Left lobe of liver (tissue), 2 donors: ENCODE results near the gene PDSS1. TPM values are rescaled to one million over a fixed set of nuclear protein-coding genes. Genes with fewer than 3 reads are reported as not detected.

ENCODE experiments used
- ATAC-seq: fragments of 200-7000 bp; cut with Tn5 transposase; one replicate; pipeline ENCODE4 v1.9.1; 2020; ENCODE audit warnings: mild to moderate bottlenecking, moderate library complexity
- DNase-seq: peaks from one replicate; pipeline ENCODE4 v3.0.0-alpha.2; 2020; ENCODE audit warnings: low spot score
- total RNA-seq: library from RNA; stranded (reverse); gene quantifications from one replicate; pipeline ENCODE4 v1.2.1, GENCODE V29; 2021
- donor health status: DM: no; HTN: no; CAD: no; lungs with moderate emphysema.
- donor health status: DM: no; HTN: yes; CAD: no.

The PDSS1 gene
- total RNA-seq, 1 donor from 2014 or later = 4.3 TPM

DNA sequence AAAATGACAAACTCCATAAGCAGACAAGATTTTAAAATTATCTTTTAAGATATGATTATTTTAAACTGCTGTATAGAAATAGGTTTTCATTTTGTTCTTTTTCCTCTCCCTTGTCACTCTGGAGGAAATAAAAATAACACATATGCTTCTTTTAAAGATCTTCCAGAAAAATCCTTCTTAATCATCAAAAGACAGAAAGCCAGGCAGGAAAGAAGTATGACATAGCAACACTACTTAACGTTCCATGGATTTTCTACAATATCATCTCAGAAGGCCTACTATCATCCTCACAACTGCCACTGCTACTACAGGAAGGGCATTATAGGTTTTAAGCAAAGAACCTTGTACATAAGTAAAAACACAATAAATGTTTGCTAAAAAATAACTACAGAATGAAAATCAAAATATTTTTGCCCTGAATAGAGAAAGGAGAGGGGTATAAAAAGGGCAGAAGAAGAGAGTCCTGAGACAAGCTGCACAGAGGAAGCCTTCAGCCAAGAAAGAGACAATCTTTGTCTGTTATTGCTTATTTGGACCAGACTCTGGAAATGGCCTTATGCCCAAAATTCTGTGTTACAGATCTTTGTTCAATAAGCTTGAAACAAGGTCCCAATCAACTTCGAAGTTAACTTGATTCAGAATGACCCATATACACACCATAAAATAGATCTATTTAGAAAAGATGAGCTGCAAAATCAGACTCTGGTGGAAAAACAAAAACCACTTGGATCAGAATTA lies 95.4 kb downstream of the PDSS1 start:
- ATAC-seq (peak; percentile 60), DNase-seq (no peak)

Other genes with a start within 250 kb of the PDSS1 start
- 13.7 TPM for gene ABI1, start 163.3 kb downstream of the PDSS1 start, total RNA-seq